ENCODE measurements around the gene MROH7. TPM values are rescaled to one million over a fixed set of nuclear protein-coding genes. Genes with fewer than 3 reads are reported as not detected.

MROH7 gene
- total RNA-seq, 1 donor from 2014 or later: 0.16 TPM

GRCh38 chr1:54604572-54605370, 36.8 kb upstream of the MROH7 start:
- Mint-ChIP-seq H3K27me3 (ENCODE audit: low read depth) (no peaks in the 10 kb centered on the region), H3K27ac (no peak overlapping the region), H3K36me3 (ENCODE audit: low read depth) (no peaks in the 10 kb centered on the region), H3K4me3 (ENCODE audit: low read depth) (no peak overlapping the region), H3K9me3 (no peaks in the 10 kb centered on the region), H3K4me1 (ENCODE audit: low read depth) (peaks cover 5% of the 10 kb centered on the region)
- intact Hi-C loops (cut with micrococcal nuclease): no loop called here
- no peak for DNase-seq (ENCODE audit: low spot score)

GRCh38 chr1:54606096-54606989, 35.2 kb upstream of the MROH7 start:
- H3K36me3 Mint-ChIP-seq (ENCODE audit: low read depth): no peaks in the 10 kb centered on the region
- no peaks in the 10 kb centered on the region for H3K27me3 Mint-ChIP-seq (ENCODE audit: low read depth)
- H3K9me3 Mint-ChIP-seq: no peaks in the 10 kb centered on the region
- H3K27ac Mint-ChIP-seq: no peak overlapping the region
- peaks cover 5% of the 10 kb centered on the region for H3K4me1 Mint-ChIP-seq (ENCODE audit: low read depth)
- no peak for DNase-seq (ENCODE audit: low spot score)
- intact Hi-C loops (cut with micrococcal nuclease): no loop called here
- no peak overlapping the region for H3K4me3 Mint-ChIP-seq (ENCODE audit: low read depth)

- no peak for DNase-seq (ENCODE audit: low spot score)
- Mint-ChIP-seq H3K4me3 (ENCODE audit: low read depth) (no peak overlapping the region), H3K27ac (no peak overlapping the region), H3K4me1 (ENCODE audit: low read depth) (peaks cover 5% of the 10 kb centered on the region), H3K36me3 (ENCODE audit: low read depth) (no peaks in the 10 kb centered on the region), H3K27me3 (ENCODE audit: low read depth) (no peaks in the 10 kb centered on the region), H3K9me3 (no peaks in the 10 kb centered on the region)
- intact Hi-C loops (cut with micrococcal nuclease): no loop called here
Measured at GRCh38 chr1:54606990-54607325, 34.6 kb upstream of the MROH7 start.

- peaks cover 5% of the 10 kb centered on the region for H3K4me1 Mint-ChIP-seq (ENCODE audit: low read depth)
- H3K27ac Mint-ChIP-seq: no peak overlapping the region
- no peaks in the 10 kb centered on the region for H3K36me3 Mint-ChIP-seq (ENCODE audit: low read depth)
- H3K4me3 Mint-ChIP-seq (ENCODE audit: low read depth): no peak overlapping the region
- DNase-seq (ENCODE audit: low spot score): no peak
- no peaks in the 10 kb centered on the region for H3K9me3 Mint-ChIP-seq
- intact Hi-C loops (cut with micrococcal nuclease): no loop called here
- no peaks in the 10 kb centered on the region for H3K27me3 Mint-ChIP-seq (ENCODE audit: low read depth)
Measured at GRCh38 chr1:54607821-54608565, 33.6 kb upstream of the MROH7 start.

GRCh38 chr1:54608566-54609230, 32.9 kb upstream of the MROH7 start:
- H3K4me1 Mint-ChIP-seq (ENCODE audit: low read depth): peaks cover 5% of the 10 kb centered on the region
- no peaks in the 10 kb centered on the region for H3K9me3 Mint-ChIP-seq
- no peak for DNase-seq (ENCODE audit: low spot score)
- no peak overlapping the region for H3K4me3 Mint-ChIP-seq (ENCODE audit: low read depth)
- intact Hi-C loops (cut with micrococcal nuclease): no loop called here
- no peaks in the 10 kb centered on the region for H3K36me3 Mint-ChIP-seq (ENCODE audit: low read depth)
- no peaks in the 10 kb centered on the region for H3K27me3 Mint-ChIP-seq (ENCODE audit: low read depth)
- no peak overlapping the region for H3K27ac Mint-ChIP-seq

GRCh38 chr1:54609301-54609921, 32.2 kb upstream of the MROH7 start:
- intact Hi-C loops (cut with micrococcal nuclease): no loop called here
- no peaks in the 10 kb centered on the region for H3K36me3 Mint-ChIP-seq (ENCODE audit: low read depth)
- peaks cover 5% of the 10 kb centered on the region for H3K4me1 Mint-ChIP-seq (ENCODE audit: low read depth)
- H3K9me3 Mint-ChIP-seq: no peaks in the 10 kb centered on the region
- H3K27ac Mint-ChIP-seq: no peak overlapping the region
- no peak overlapping the region for H3K4me3 Mint-ChIP-seq (ENCODE audit: low read depth)
- DNase-seq (ENCODE audit: low spot score): no peak
- no peaks in the 10 kb centered on the region for H3K27me3 Mint-ChIP-seq (ENCODE audit: low read depth)

- no peak overlapping the region for H3K27ac Mint-ChIP-seq
- H3K4me1 Mint-ChIP-seq (ENCODE audit: low read depth): no peaks in the 10 kb centered on the region
- H3K36me3 Mint-ChIP-seq (ENCODE audit: low read depth): no peaks in the 10 kb centered on the region
- H3K4me3 Mint-ChIP-seq (ENCODE audit: low read depth): no peak overlapping the region
- H3K9me3 Mint-ChIP-seq: no peaks in the 10 kb centered on the region
- no peaks in the 10 kb centered on the region for H3K27me3 Mint-ChIP-seq (ENCODE audit: low read depth)
- DNase-seq (ENCODE audit: low spot score): no peak
- intact Hi-C loops (cut with micrococcal nuclease): no loop called here
Measured at GRCh38 chr1:54610048-54610447, 31.5 kb upstream of the MROH7 start.

- H3K4me3 Mint-ChIP-seq (ENCODE audit: low read depth): no peak overlapping the region
- intact Hi-C loops (cut with micrococcal nuclease): no loop called here
- H3K36me3 Mint-ChIP-seq (ENCODE audit: low read depth): no peaks in the 10 kb centered on the region
- no peak for DNase-seq (ENCODE audit: low spot score)
- H3K27ac Mint-ChIP-seq: no peak overlapping the region
- no peaks in the 10 kb centered on the region for H3K9me3 Mint-ChIP-seq
- H3K4me1 Mint-ChIP-seq (ENCODE audit: low read depth): no peaks in the 10 kb centered on the region
- no peaks in the 10 kb centered on the region for H3K27me3 Mint-ChIP-seq (ENCODE audit: low read depth)
Measured at GRCh38 chr1:54610601-54611580, 30.7 kb upstream of the MROH7 start.

GRCh38 chr1:54611621-54612020, 30.0 kb upstream of the MROH7 start:
- Mint-ChIP-seq H3K27ac (no peak overlapping the region), H3K4me1 (ENCODE audit: low read depth) (no peaks in the 10 kb centered on the region), H3K27me3 (ENCODE audit: low read depth) (no peaks in the 10 kb centered on the region)

GRCh38 chr1:54614024-54614423, 27.6 kb upstream of the MROH7 start:
- intact Hi-C loops (cut with micrococcal nuclease): no loop called here

More at GRCh38 chr1:54611621-54612020, 30.0 kb upstream of the MROH7 start:
- no peak for DNase-seq (ENCODE audit: low spot score)
- Mint-ChIP-seq H3K36me3 (ENCODE audit: low read depth) (no peaks in the 10 kb centered on the region), H3K9me3 (no peaks in the 10 kb centered on the region), H3K4me3 (ENCODE audit: low read depth) (no peak overlapping the region)
- intact Hi-C loops (cut with micrococcal nuclease): no loop called here

GRCh38 chr1:54614563-54614962, 27.0 kb upstream of the MROH7 start:
- intact Hi-C loops (cut with micrococcal nuclease): no loop called here
- no peaks in the 10 kb centered on the region for H3K9me3 Mint-ChIP-seq
- no peaks in the 10 kb centered on the region for H3K27me3 Mint-ChIP-seq (ENCODE audit: low read depth)
- H3K4me3 Mint-ChIP-seq (ENCODE audit: low read depth): no peak overlapping the region
- DNase-seq (ENCODE audit: low spot score): no peak
- H3K36me3 Mint-ChIP-seq (ENCODE audit: low read depth): no peaks in the 10 kb centered on the region
- H3K27ac Mint-ChIP-seq: no peak overlapping the region
- no peaks in the 10 kb centered on the region for H3K4me1 Mint-ChIP-seq (ENCODE audit: low read depth)

More at GRCh38 chr1:54614024-54614423, 27.6 kb upstream of the MROH7 start:
- Mint-ChIP-seq H3K36me3 (ENCODE audit: low read depth) (no peaks in the 10 kb centered on the region), H3K27me3 (ENCODE audit: low read depth) (no peaks in the 10 kb centered on the region), H3K9me3 (no peaks in the 10 kb centered on the region), H3K4me1 (ENCODE audit: low read depth) (no peaks in the 10 kb centered on the region), H3K27ac (no peak overlapping the region), H3K4me3 (ENCODE audit: low read depth) (no peak overlapping the region)
- no peak for DNase-seq (ENCODE audit: low spot score)

Data from activated T-helper 2 cell treated with anti-CD3 and anti-CD28 coated beads, Interferon-gamma antibody, Interleukin-2, Interleukin-4, amounts not matched to agents 10 μg/mL and 5 μg/mL and 100 μg/mL, durations not matched to agents 14 hours and 24 hours and 36 hours (primary cell).